Nucleus accumbens (tissue), 56 donors: ENCODE data around the gene CAND2.
A peak's percentile ranks its signal among the peaks of the same experiment; 100 is the strongest.

ENCODE experiments used
- DNase-seq, 56 donors: peaks; one replicate each; lab custom pipeline; 2025; lab: John Stamatoyannopoulos, UW

CAND2 gene

DNA sequence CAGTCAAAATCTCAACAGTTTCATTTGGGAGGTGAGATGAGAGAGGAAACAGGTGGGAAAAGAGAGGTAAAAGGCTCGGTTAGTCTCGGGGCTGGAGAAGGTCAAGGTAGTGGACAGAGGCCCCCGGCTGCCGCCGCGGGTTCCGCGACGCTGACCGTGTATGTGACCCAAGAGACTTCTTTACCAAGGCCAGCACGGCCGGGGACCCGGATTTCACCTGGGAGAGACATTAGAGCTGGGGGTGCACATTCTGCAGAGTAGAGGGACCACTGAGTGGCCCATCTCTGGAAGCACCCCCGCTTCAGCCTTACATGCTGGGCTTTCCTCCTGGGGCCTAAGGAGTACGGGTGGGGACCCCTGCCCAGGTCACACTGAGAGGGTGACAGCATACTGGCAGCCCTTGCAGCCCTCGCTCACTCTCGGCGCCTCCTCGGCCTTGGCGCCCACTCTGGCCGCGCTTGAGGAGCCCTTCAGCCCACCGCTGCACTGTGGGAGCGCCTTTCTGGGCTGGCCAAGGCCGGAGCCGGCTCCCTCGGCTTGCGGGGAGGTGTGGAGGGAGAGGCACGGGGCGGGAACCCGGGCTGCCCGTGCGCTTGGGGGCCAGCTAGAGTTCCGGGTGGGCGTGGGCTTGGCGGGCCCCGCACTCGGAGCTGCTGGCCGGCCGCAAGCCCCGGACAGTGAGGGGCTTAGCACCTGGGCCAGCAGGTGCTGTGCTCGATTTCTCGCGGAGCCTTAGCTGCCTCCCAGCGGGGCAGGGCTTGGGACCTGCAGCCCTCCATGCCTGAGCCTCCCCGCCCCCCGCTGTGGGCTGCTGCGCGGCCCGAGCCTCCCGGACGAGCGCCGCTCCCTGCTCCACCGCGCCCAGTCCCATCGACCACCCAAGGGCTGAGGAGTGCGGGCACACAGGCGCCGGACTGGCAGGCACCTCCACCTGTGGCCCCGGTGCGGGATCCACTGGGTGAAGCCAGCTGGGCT, 86.1 kb downstream of the CAND2 start:
- DNase-seq: no peak

DNA sequence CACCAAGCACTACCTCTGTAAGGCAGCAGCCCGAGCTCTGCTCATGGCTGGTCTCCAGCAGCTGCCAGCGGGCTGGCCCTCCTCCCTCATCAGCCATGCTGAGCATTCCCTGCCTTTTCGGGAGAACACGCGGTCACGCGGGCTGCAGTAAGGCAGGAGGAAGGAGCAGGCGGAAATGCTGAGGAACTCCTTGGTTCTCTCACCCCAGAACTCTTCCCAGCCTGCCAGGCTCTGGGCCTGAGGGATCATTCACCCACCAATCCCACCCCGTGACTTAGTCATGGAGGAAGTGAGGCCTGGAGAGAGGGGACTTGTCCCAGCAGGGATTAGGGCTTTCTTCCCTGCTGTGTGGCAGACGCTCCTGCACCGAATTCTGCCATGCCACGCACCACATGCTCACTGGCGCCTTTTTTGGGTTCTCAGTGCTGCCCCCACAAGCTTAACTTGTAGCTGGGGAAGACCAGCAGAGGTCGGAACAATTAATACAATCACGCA, 87.8 kb downstream of the CAND2 start:
- DNase-seq: peak in 45 of 56 donors; percentile 13 to 79 (median 51)
